ENCODE measurements around the gene RABGAP1. TPM values are rescaled to one million over a fixed set of nuclear protein-coding genes. Genes with fewer than 3 reads are reported as not detected.

The RABGAP1 gene
- total RNA-seq, 2 donors from 2014 or later: 84.7 to 91.7 TPM

DNA sequence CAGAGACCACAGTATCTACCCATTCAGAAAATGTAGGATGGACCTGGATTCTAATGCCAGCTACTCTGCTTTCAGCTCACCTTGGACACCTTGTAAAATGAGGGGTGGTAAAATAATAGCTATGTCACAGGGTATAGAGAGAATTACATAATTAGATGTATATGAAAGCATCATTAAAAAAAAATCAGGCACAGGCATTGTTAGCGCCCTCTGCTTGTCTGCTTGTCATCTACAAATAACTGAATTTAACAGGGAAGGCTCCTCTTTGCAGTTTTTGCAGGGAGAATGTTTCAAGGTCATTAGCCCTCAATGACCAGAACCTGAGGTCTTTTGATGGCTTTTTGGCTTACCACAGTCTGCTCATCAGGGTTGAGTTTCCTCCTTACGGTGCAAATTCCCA, 150.6 kb downstream of the RABGAP1 start:
- H3K27ac ChIP-seq: no peak overlapping the region
- TF ChIP-seq, protein P1, sequence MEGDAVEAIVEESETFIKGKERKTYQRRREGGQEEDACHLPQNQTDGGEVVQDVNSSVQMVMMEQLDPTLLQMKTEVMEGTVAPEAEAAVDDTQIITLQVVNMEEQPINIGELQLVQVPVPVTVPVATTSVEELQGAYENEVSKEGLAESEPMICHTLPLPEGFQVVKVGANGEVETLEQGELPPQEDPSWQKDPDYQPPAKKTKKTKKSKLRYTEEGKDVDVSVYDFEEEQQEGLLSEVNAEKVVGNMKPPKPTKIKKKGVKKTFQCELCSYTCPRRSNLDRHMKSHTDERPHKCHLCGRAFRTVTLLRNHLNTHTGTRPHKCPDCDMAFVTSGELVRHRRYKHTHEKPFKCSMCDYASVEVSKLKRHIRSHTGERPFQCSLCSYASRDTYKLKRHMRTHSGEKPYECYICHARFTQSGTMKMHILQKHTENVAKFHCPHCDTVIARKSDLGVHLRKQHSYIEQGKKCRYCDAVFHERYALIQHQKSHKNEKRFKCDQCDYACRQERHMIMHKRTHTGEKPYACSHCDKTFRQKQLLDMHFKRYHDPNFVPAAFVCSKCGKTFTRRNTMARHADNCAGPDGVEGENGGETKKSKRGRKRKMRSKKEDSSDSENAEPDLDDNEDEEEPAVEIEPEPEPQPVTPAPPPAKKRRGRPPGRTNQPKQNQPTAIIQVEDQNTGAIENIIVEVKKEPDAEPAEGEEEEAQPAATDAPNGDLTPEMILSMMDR (IDR thresholded peaks at IDR 0.05): no peak
- H3K36me3 ChIP-seq: peaks cover 29% of the 10 kb centered on the region

DNA sequence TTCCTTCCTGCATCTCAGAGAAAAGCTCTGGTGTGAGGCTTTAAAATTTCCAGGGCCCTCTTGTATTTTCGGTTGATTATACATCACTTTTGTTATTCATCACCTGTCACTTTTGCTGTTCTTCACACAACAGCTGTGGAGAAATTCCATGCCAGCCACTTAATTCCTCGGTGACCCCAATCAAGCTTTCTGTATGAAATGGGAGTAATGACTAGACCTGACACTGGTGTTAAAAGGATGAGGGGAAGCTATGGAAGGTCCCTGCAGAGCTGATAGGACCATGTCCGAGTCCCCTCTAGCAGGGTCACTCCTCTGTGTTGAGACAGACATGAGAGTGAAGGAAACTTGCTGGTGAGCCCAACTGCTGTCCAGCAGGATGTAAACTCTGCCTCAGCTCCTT, 152.3 kb downstream of the RABGAP1 start:
- ATAC-seq (ENCODE audit: insufficient number of reproducible peaks, low FRiP score, low read depth) (no peak), DNase-seq (ENCODE audit: low spot score) (no peak)
- Histone ChIP-seq H3K36me3 (peaks cover 42% of the 10 kb centered on the region), H3K4me1 (ENCODE audit: control insufficient read depth in 1 of 2, low read depth in 2 of 2) (peaks cover 0 to 18% of the 10 kb centered on the region in 2 donors), H3K4me3 (no peak overlapping the region), H3K27ac (no peak overlapping the region), H3K27me3 (replicated peaks; ENCODE audit: insufficient read depth) (no peaks in the 10 kb centered on the region), H3K9me3 (no peaks in the 10 kb centered on the region)
- TF ChIP-seq, protein P1 (IDR thresholded peaks at IDR 0.05): no peak

More for the DNA sequence above, 150.6 kb downstream of the RABGAP1 start:
- no peak for DNase-seq (ENCODE audit: low spot score)
- no peak overlapping the region for H3K4me3 ChIP-seq
- H3K4me1 ChIP-seq (ENCODE audit: control insufficient read depth in 1 of 2, low read depth in 2 of 2): peaks cover 0 to 18% of the 10 kb centered on the region in 2 donors
- ATAC-seq (ENCODE audit: insufficient number of reproducible peaks, low FRiP score, low read depth): no peak
- H3K27me3 ChIP-seq (replicated peaks; ENCODE audit: insufficient read depth): no peaks in the 10 kb centered on the region
- H3K9me3 ChIP-seq: no peaks in the 10 kb centered on the region

DNA sequence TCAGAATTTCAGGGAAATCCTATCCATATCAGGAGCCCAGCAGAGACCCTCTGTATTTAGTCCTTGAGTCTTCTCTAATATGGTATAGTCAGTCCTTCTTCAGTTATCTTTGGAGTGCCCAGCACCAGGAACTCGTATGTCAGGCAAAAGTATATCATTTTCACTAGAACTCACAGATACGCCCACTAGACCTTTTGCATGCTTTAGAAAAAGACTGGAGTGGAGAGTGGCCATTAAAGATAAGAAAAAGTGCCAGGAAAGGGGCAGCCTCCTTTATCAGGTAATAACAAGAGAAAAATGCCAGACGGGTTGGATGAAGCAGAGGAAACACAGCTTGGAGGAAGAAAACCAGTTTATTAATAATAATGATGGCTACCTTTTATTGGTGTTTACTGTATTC, 156.2 kb downstream of the RABGAP1 start:
- no peak overlapping the region for H3K27ac ChIP-seq
- H3K4me3 ChIP-seq: no peak overlapping the region
- TF ChIP-seq, protein P1 (IDR thresholded peaks at IDR 0.05): no peak
- ATAC-seq (ENCODE audit: insufficient number of reproducible peaks, low FRiP score, low read depth) (no peak), DNase-seq (ENCODE audit: low spot score) (no peak)
- no peaks in the 10 kb centered on the region for H3K9me3 ChIP-seq
- H3K36me3 ChIP-seq: peaks cover 48% of the 10 kb centered on the region
- no peaks in the 10 kb centered on the region for H3K27me3 ChIP-seq (replicated peaks; ENCODE audit: insufficient read depth)
- peaks cover 0 to 5% of the 10 kb centered on the region in 2 donors for H3K4me1 ChIP-seq (ENCODE audit: control insufficient read depth in 1 of 2, low read depth in 2 of 2)

DNA sequence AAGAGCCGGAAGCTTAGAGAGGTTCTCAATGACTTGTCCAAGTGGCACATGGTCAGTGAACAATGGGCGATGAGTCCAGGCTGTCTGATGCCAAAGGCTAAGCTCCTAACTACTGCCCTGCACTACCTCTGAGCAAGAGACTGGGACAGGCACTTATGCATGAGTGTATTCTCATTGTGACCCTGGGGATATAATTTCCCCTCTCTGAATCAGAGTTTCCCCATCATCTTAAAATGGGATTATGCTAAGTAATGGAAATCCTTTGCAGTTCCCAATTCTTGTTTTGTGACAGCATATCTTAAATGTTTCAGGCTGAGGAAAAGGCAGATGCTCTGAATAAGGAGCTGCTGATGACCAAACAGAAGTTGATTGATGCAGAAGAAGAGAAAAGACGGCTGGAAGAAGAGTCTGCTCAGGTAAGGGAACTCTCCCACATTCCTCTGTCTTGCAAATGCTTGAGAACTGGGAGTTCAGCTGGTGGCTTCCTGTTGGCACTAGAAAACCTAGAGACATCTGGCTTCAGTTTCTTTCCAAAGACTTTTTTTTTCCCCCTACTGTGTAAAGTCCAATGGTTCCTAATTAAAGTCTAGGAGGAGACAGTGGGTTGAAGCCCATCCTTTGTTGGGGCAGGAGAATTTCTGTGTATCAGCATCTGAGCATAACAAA, 156.7 kb downstream of the RABGAP1 start:
- Histone ChIP-seq H3K4me3 (no peak overlapping the region), H3K27me3 (replicated peaks; ENCODE audit: insufficient read depth) (no peaks in the 10 kb centered on the region), H3K27ac (no peak overlapping the region), H3K36me3 (peaks cover 52% of the 10 kb centered on the region), H3K9me3 (no peaks in the 10 kb centered on the region), H3K4me1 (ENCODE audit: control insufficient read depth in 1 of 2, low read depth in 2 of 2) (peaks cover 0 to 11% of the 10 kb centered on the region in 2 donors)
- ATAC-seq (ENCODE audit: insufficient number of reproducible peaks, low FRiP score, low read depth) (no peak), DNase-seq (ENCODE audit: low spot score) (no peak)
- TF ChIP-seq, protein P1 (IDR thresholded peaks at IDR 0.05): no peak

DNA sequence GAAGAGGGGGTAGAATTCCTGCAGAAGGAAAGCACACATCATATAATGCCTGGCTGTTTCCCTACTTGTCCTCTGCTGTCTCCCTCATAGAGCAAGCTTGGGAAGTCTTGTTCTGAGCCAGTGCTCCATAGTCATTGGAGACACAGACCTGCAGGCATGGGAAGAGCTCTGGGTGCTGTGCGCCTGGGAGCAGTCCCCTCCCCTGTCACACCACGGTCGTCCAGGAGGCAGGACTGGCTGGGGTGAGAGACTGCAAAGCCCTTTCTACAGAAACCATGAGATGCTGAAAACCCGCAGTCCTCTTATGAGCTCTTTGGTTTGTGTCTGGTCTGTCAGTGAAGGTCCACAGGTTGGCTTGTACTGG, 157.3 kb downstream of the RABGAP1 start:
- H3K4me1 ChIP-seq (ENCODE audit: control insufficient read depth in 1 of 2, low read depth in 2 of 2): peaks cover 0 to 11% of the 10 kb centered on the region in 2 donors
- H3K27me3 ChIP-seq (replicated peaks; ENCODE audit: insufficient read depth): no peaks in the 10 kb centered on the region
- ATAC-seq (ENCODE audit: insufficient number of reproducible peaks, low FRiP score, low read depth): no peak
- H3K36me3 ChIP-seq: peaks cover 54% of the 10 kb centered on the region
- no peak overlapping the region for H3K27ac ChIP-seq
- DNase-seq (ENCODE audit: low spot score): no peak
- H3K4me3 ChIP-seq: no peak overlapping the region
- H3K9me3 ChIP-seq: no peaks in the 10 kb centered on the region
- TF ChIP-seq, protein P1 (IDR thresholded peaks at IDR 0.05): no peak

Data from thoracic aorta (tissue), 2 donors.